Mammary epithelial cell (primary cell): ENCODE measurements around the gene RGS5.

ENCODE experiments used
- CTCF ChIP-seq, 2 donors: IDR thresholded peaks in 1 of 2; conservative IDR thresholded peaks in 1 of 2; 2 replicates each; pipeline ENCODE4 v1.5.1; 2011 to 2012; ENCODE audit warnings: inconsistent platforms in 2 of 2, low read length in 2 of 2, mild to moderate bottlenecking in 2 of 2, control low read depth in 1 of 2, low read depth in 1 of 2; ENCODE audit not compliant: insufficient read depth in 1 of 2; ENCODE audit errors: extremely low read depth in 1 of 2
- EZH2 ChIP-seq: IDR thresholded peaks from 2 replicates; pipeline ENCODE4 v1.6.1; 2012; ENCODE audit warnings: low read length, inconsistent platforms, borderline replicate concordance

- TF ChIP-seq CTCF (conservative IDR thresholded peaks at IDR 0.05 in 1 of 2, IDR thresholded peaks at IDR 0.05 in 1 of 2; ENCODE audit: extremely low read depth in 1 of 2, insufficient read depth in 1 of 2, low read depth in 1 of 2, low read length in 2 of 2) (no peak), EZH2 (no peak)
Observed at GRCh38 chr1:163170331-163170730, 32.4 kb downstream of the RGS5 start.
